ENCODE data around the gene PLXDC2.

The PLXDC2 gene

GRCh38 chr10:20247454-20247853 is 431.2 kb downstream of the PLXDC2 start:
- Histone ChIP-seq H3K79me2 (ENCODE audit: insufficient read depth, low read length) (no peaks in the 10 kb centered on the region), H3K9me3 (ENCODE audit: insufficient read depth, low read depth, low read length) (no peaks in the 10 kb centered on the region), H3K4me3 (ENCODE audit: low read length, poor library complexity, severe bottlenecking) (no peak overlapping the region), H2AFZ (ENCODE audit: low read length) (no peak overlapping the region), H3K36me3 (ENCODE audit: insufficient read depth, low read length) (no peaks in the 10 kb centered on the region), H3F3A (ENCODE audit: low read depth) (no peaks in the 10 kb centered on the region), H3K9me2 (replicated peaks; ENCODE audit: low read depth, low read length) (no peaks in the 10 kb centered on the region), H4K20me1 (ENCODE audit: insufficient read depth, low read length, poor library complexity, severe bottlenecking) (no peaks in the 10 kb centered on the region), H3K4me2 (ENCODE audit: low read depth, low read length, poor library complexity, severe bottlenecking) (no peak overlapping the region), H3K4me1 (ENCODE audit: insufficient read depth, low read length, poor library complexity, severe bottlenecking) (no peaks in the 10 kb centered on the region), H3K27me3 (ENCODE audit: insufficient read depth, low read length, poor library complexity, severe bottlenecking) (no peaks in the 10 kb centered on the region), H3K9ac (ENCODE audit: low read depth, low read length, poor library complexity, severe bottlenecking) (no peak overlapping the region)
- TF ChIP-seq EZH2phosphoT487 (IDR thresholded peaks at IDR 0.05; ENCODE audit: borderline replicate concordance): no peak
- TF ChIP-seq, protein P1, sequence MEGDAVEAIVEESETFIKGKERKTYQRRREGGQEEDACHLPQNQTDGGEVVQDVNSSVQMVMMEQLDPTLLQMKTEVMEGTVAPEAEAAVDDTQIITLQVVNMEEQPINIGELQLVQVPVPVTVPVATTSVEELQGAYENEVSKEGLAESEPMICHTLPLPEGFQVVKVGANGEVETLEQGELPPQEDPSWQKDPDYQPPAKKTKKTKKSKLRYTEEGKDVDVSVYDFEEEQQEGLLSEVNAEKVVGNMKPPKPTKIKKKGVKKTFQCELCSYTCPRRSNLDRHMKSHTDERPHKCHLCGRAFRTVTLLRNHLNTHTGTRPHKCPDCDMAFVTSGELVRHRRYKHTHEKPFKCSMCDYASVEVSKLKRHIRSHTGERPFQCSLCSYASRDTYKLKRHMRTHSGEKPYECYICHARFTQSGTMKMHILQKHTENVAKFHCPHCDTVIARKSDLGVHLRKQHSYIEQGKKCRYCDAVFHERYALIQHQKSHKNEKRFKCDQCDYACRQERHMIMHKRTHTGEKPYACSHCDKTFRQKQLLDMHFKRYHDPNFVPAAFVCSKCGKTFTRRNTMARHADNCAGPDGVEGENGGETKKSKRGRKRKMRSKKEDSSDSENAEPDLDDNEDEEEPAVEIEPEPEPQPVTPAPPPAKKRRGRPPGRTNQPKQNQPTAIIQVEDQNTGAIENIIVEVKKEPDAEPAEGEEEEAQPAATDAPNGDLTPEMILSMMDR (conservative IDR thresholded peaks at IDR 0.05; ENCODE audit: low read length): no peak

DNA sequence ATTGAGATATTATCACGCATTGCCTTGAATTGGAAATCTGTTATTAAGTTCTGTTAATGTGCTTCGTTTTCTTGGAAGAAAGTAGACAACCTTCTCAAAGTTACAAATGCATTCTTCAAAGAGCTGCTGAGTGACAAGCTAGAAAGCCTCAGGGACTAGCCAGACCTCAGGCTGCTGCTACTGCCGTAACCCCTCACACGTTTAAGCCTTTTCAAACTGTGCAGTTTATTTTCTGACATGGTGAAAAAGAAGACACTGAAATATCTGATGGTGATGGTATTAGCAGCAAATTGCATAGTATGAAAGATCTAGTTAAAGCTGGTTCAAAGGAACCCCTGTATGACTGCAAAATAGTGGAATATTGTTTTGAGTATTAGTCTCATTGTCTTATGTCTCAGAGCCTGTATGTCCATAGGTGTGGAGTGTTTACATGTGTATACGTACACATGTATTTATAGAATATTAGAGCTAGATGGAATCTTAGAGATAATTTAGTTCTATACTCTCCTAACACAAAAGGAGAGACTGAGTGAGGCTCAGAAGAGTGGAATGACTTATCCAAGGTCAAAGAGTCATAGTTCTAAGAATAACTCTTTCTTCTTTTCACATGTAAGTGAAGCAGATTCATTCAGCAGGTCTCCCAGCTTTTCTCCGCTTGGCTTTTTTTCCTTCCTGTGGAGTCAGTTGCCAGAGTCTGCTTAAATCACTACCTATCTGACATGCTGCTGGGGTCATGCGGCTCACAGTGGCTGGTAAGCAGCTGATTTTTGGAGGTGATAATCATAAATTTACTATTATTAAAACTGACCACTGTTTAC is 431.9 kb downstream of the PLXDC2 start:
- H4K20me1 ChIP-seq (ENCODE audit: insufficient read depth, low read length, poor library complexity, severe bottlenecking): no peaks in the 10 kb centered on the region
- H3K9ac ChIP-seq (ENCODE audit: low read depth, low read length, poor library complexity, severe bottlenecking): no peak overlapping the region
- H3K27me3 ChIP-seq (ENCODE audit: insufficient read depth, low read length, poor library complexity, severe bottlenecking): no peaks in the 10 kb centered on the region
- no peaks in the 10 kb centered on the region for H3K9me2 ChIP-seq (replicated peaks; ENCODE audit: low read depth, low read length)
- no peak overlapping the region for H2AFZ ChIP-seq (ENCODE audit: low read length)
- no peaks in the 10 kb centered on the region for H3K9me3 ChIP-seq (ENCODE audit: insufficient read depth, low read depth, low read length)
- no peaks in the 10 kb centered on the region for H3F3A ChIP-seq (ENCODE audit: low read depth)
- H3K4me1 ChIP-seq (ENCODE audit: insufficient read depth, low read length, poor library complexity, severe bottlenecking): no peaks in the 10 kb centered on the region
- no peaks in the 10 kb centered on the region for H3K79me2 ChIP-seq (ENCODE audit: insufficient read depth, low read length)
- no peaks in the 10 kb centered on the region for H3K36me3 ChIP-seq (ENCODE audit: insufficient read depth, low read length)
- H3K4me3 ChIP-seq (ENCODE audit: low read length, poor library complexity, severe bottlenecking): no peak overlapping the region
- no peak overlapping the region for H3K4me2 ChIP-seq (ENCODE audit: low read depth, low read length, poor library complexity, severe bottlenecking)
- TF ChIP-seq, protein P1 (conservative IDR thresholded peaks at IDR 0.05; ENCODE audit: low read length): no peak
- no peak for TF ChIP-seq EZH2phosphoT487 (IDR thresholded peaks at IDR 0.05; ENCODE audit: borderline replicate concordance)

DNA sequence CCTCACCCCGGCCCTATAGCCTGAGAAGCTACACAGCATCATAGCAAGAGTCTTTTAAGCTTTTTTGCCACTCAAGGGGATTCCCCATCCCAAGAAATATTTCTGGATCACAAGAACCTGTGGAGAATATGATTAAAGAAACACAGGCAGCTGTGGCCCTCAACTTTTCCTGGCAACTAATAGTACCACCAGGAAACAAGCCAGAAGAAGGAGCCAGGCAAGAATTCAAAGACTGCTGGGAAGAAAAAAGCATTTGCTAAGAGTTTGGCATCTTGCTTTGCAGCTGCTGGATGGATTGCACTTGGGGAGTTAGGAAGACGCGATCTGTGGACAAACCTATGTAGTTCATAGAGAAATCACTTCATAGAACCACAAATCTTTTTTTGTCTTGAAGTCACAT is 437.8 kb downstream of the PLXDC2 start:
- no peak overlapping the region for H2AFZ ChIP-seq (ENCODE audit: low read length)
- H3K4me2 ChIP-seq (ENCODE audit: low read depth, low read length, poor library complexity, severe bottlenecking): no peak overlapping the region
- no peaks in the 10 kb centered on the region for H3K4me1 ChIP-seq (ENCODE audit: insufficient read depth, low read length, poor library complexity, severe bottlenecking)
- no peaks in the 10 kb centered on the region for H3F3A ChIP-seq (ENCODE audit: low read depth)
- no peaks in the 10 kb centered on the region for H3K9me3 ChIP-seq (ENCODE audit: insufficient read depth, low read depth, low read length)
- H3K27me3 ChIP-seq (ENCODE audit: insufficient read depth, low read length, poor library complexity, severe bottlenecking): no peaks in the 10 kb centered on the region
- H3K79me2 ChIP-seq (ENCODE audit: insufficient read depth, low read length): no peaks in the 10 kb centered on the region
- H4K20me1 ChIP-seq (ENCODE audit: insufficient read depth, low read length, poor library complexity, severe bottlenecking): no peaks in the 10 kb centered on the region
- no peaks in the 10 kb centered on the region for H3K9me2 ChIP-seq (replicated peaks; ENCODE audit: low read depth, low read length)
- TF ChIP-seq, protein P1 (conservative IDR thresholded peaks at IDR 0.05; ENCODE audit: low read length): no peak
- H3K9ac ChIP-seq (ENCODE audit: low read depth, low read length, poor library complexity, severe bottlenecking): no peak overlapping the region
- H3K36me3 ChIP-seq (ENCODE audit: insufficient read depth, low read length): no peaks in the 10 kb centered on the region
- no peak overlapping the region for H3K4me3 ChIP-seq (ENCODE audit: low read length, poor library complexity, severe bottlenecking)

All from Loucy (cell line).